ENCODE results near the gene TMSB4X. TPM values are rescaled to one million over a fixed set of nuclear protein-coding genes. Genes with fewer than 3 reads are reported as not detected.

TMSB4X gene
- total RNA-seq, 2 experiments from 2014 or later = 1,476 to 1,540 TPM

- ChIA-PET POLR2A (no interaction called here), CTCF (ENCODE audit: unreplicated experiment) (no interaction called here)
- Histone ChIP-seq H3K9me2 (ENCODE audit: insufficient read depth, low read length) (no peaks in the 10 kb centered on the region), H3K27ac (ENCODE audit: low read depth, low read length, poor library complexity, severe bottlenecking) (no peak overlapping the region), H4K20me1 (ENCODE audit: insufficient read depth, low read length) (no peaks in the 10 kb centered on the region), H2AFZ (ENCODE audit: low read length) (no peak overlapping the region), H3K4me1 (ENCODE audit: insufficient read depth, low read length, poor library complexity, severe bottlenecking) (no peaks in the 10 kb centered on the region), H3K4me2 (ENCODE audit: low read length) (no peak overlapping the region), H3K36me3 (ENCODE audit: insufficient read depth, low read length) (no peaks in the 10 kb centered on the region), H3K9me3 (ENCODE audit: low read length) (no peaks in the 10 kb centered on the region), H3K4me3 (ENCODE audit: low read depth, low read length, poor library complexity, severe bottlenecking) (no peak overlapping the region), H3K79me2 (ENCODE audit: insufficient read depth, low read depth, low read length) (no peaks in the 10 kb centered on the region)
- no peak for DNase-seq (ENCODE audit: low spot score)
- TF ChIP-seq CTCF (conservative IDR thresholded peaks at IDR 0.05; ENCODE audit: low read length) (no peak), EZH2phosphoT487 (IDR thresholded peaks at IDR 0.05; ENCODE audit: borderline replicate concordance, low read depth, low read length) (no peak)
- no TSS peak for BruUV-seq (replicated peaks)
- intact Hi-C loops (cut with micrococcal nuclease; ENCODE audit: unreplicated experiment) = loop anchor here (10.0 kb wide), 1 partner anchor 1085 kb away; no protein-coding TSS in a partner anchor
Observed at GRCh38 chrX:12930150-12930549, 44.8 kb upstream of the TMSB4X start.

GRCh38 chrX:12932244-12932643, 42.7 kb upstream of the TMSB4X start:
- no peaks in the 10 kb centered on the region for H3K9me3 ChIP-seq (ENCODE audit: low read length)

More at GRCh38 chrX:12932244-12932643, 42.7 kb upstream of the TMSB4X start:
- H3K4me1 ChIP-seq (ENCODE audit: insufficient read depth, low read length, poor library complexity, severe bottlenecking) = no peaks in the 10 kb centered on the region
- DNase-seq (ENCODE audit: low spot score) = no peak
- no peaks in the 10 kb centered on the region for H3K36me3 ChIP-seq (ENCODE audit: insufficient read depth, low read length)
- TF ChIP-seq EZH2phosphoT487 (IDR thresholded peaks at IDR 0.05; ENCODE audit: borderline replicate concordance, low read depth, low read length) (no peak), CTCF (conservative IDR thresholded peaks at IDR 0.05; ENCODE audit: low read length) (no peak)
- no peak overlapping the region for H2AFZ ChIP-seq (ENCODE audit: low read length)
- intact Hi-C loops (cut with micrococcal nuclease; ENCODE audit: unreplicated experiment) = loop anchor here (10.0 kb wide), 1 partner anchor 1083 kb away; no protein-coding TSS in a partner anchor
- no peak overlapping the region for H3K27ac ChIP-seq (ENCODE audit: low read depth, low read length, poor library complexity, severe bottlenecking)
- H3K4me3 ChIP-seq (ENCODE audit: low read depth, low read length, poor library complexity, severe bottlenecking) = no peak overlapping the region
- BruUV-seq (replicated peaks) = no TSS peak
- no peak overlapping the region for H3K4me2 ChIP-seq (ENCODE audit: low read length)
- no peaks in the 10 kb centered on the region for H3K9me2 ChIP-seq (ENCODE audit: insufficient read depth, low read length)
- H4K20me1 ChIP-seq (ENCODE audit: insufficient read depth, low read length) = no peaks in the 10 kb centered on the region
- ChIA-PET CTCF (ENCODE audit: unreplicated experiment) (no interaction called here), POLR2A (no interaction called here)
- H3K79me2 ChIP-seq (ENCODE audit: insufficient read depth, low read depth, low read length) = no peaks in the 10 kb centered on the region

Measured in OCI-LY7 (cell line).